Caki2 (cell line): ENCODE measurements around the gene BFSP2. TPM values are rescaled to one million over a fixed set of nuclear protein-coding genes. Genes with fewer than 3 reads are reported as not detected.
A peak's percentile ranks its signal among the peaks of the same experiment; 100 is the strongest.

Source experiments
- DNase-seq: peaks from one replicate; pipeline ENCODE4 v3.0.0-alpha.2; 2015; ENCODE audit warnings: low read depth
- in situ Hi-C: cut with HindIII; loops from 2 replicates; pipeline ENCODE4 v1.10.0; 2016; ENCODE audit warnings: low sequenced_read_pairs, low pct_unique_long_range_greater_than_20kb, mixed read lengths
- total RNA-seq: library from RNA; depleted of rRNA; stranded (reverse); fragments of >200 nt; shearing (Covaris generic); gene quantifications from 2 replicates; pipeline ENCODE4 v1.2.3, GENCODE V29; 2014; ENCODE audit warnings: low replicate concordance

Gene BFSP2
- total RNA-seq, 1 experiment from 2014 or later: not detected

GRCh38 chr3:133380481-133381225, 19.2 kb upstream of the BFSP2 start:
- DNase-seq: no peak
- in situ Hi-C loops: no loop called here

- DNase-seq: no peak
- in situ Hi-C loops: no loop called here
These were observed 18.3 kb upstream of the BFSP2 start for GRCh38 chr3:133381346-133382109.

GRCh38 chr3:133383175-133383574, 16.7 kb upstream of the BFSP2 start:
- DNase-seq: no peak
- in situ Hi-C loops: no loop called here

- in situ Hi-C loops: no loop called here
- no peak for DNase-seq
These were observed 16.1 kb upstream of the BFSP2 start for GRCh38 chr3:133383741-133384140.

- DNase-seq: no peak
- in situ Hi-C loops: no loop called here
These were observed 15.4 kb upstream of the BFSP2 start for GRCh38 chr3:133384331-133385027.

GRCh38 chr3:133386876-133387275, 13.0 kb upstream of the BFSP2 start:
- DNase-seq: no peak
- in situ Hi-C loops: no loop called here

- in situ Hi-C loops: no loop called here
- no peak for DNase-seq
These were observed 12.5 kb upstream of the BFSP2 start for GRCh38 chr3:133387341-133387740.

GRCh38 chr3:133388696-133389395, 11.0 kb upstream of the BFSP2 start:
- peak; percentile 26 for DNase-seq
- in situ Hi-C loops: no loop called here

- DNase-seq: no peak
- in situ Hi-C loops: no loop called here
These were observed 9.1 kb upstream of the BFSP2 start for GRCh38 chr3:133390715-133391114.

GRCh38 chr3:133393204-133393603, 6.7 kb upstream of the BFSP2 start:
- in situ Hi-C loops: no loop called here
- DNase-seq: no peak

- DNase-seq: no peak
- in situ Hi-C loops: no loop called here
These were observed 6.0 kb upstream of the BFSP2 start for GRCh38 chr3:133393691-133394474.

GRCh38 chr3:133394561-133395311, 5.1 kb upstream of the BFSP2 start:
- in situ Hi-C loops: no loop called here
- no peak for DNase-seq

- DNase-seq: no peak
- in situ Hi-C loops: no loop called here
These were observed 3.0 kb upstream of the BFSP2 start for GRCh38 chr3:133396906-133397305.

GRCh38 chr3:133401374-133402135, 1.7 kb downstream of the BFSP2 start:
- in situ Hi-C loops: no loop called here
- no peak for DNase-seq

GRCh38 chr3:133404920-133405319, 5.1 kb downstream of the BFSP2 start:
- no peak for DNase-seq
- in situ Hi-C loops: no loop called here

GRCh38 chr3:133408366-133408765, 8.5 kb downstream of the BFSP2 start:
- no peak for DNase-seq
- in situ Hi-C loops: no loop called here

- peak; percentile 29 for DNase-seq
- in situ Hi-C loops: no loop called here
These were observed 9.1 kb downstream of the BFSP2 start for GRCh38 chr3:133408961-133409360.
